Activated CD8-positive, alpha-beta T cell treated with anti-CD3 and anti-CD28 coated beads for 36 hours (primary cell): Measurements from ENCODE around the gene AGK. TPM values are rescaled to one million over a fixed set of nuclear protein-coding genes. Genes with fewer than 3 reads are reported as not detected.

Experiments
- ATAC-seq: fragments of 200-7000 bp; cut with Tn5 transposase; one replicate; pipeline ENCODE4 v1.10.0; 2021; ENCODE audit warnings: mild to moderate bottlenecking, moderate library complexity
- CTCF ChIA-PET: fragments of 350-600 bp; sonication (Branson Sonifier 250); formaldehyde crosslinking; loops from one replicate; lab custom pipeline; 2021; ENCODE audit warnings: antibody characterized with exemption; lab: Charles Lee
- POLR2A ChIA-PET: fragments of 350-600 bp; sonication (Branson Sonifier 250); formaldehyde crosslinking; loops from one replicate; lab custom pipeline; 2021; ENCODE audit warnings: antibody characterized with exemption; lab: Charles Lee
- DNase-seq: peaks from one replicate; pipeline ENCODE4 v3.0.0-alpha.2; 2020
- H3K27ac Mint-ChIP-seq: one replicate; pipeline ENCODE4 v1.8.0; 2021; ENCODE audit warnings: mild to moderate bottlenecking, mixed read lengths
- H3K27me3 Mint-ChIP-seq: one replicate; pipeline ENCODE4 v1.8.0; 2021; ENCODE audit warnings: mixed read lengths
- H3K36me3 Mint-ChIP-seq: one replicate; pipeline ENCODE4 v1.8.0; 2021; ENCODE audit warnings: low read depth, mixed read lengths
- H3K4me1 Mint-ChIP-seq: one replicate; pipeline ENCODE4 v1.8.0; 2021; ENCODE audit warnings: low read depth, mixed read lengths
- H3K4me3 Mint-ChIP-seq: one replicate; pipeline ENCODE4 v1.8.0; 2021; ENCODE audit warnings: mild to moderate bottlenecking, moderate library complexity, mixed read lengths
- H3K9me3 Mint-ChIP-seq: one replicate; pipeline ENCODE4 v1.8.0; 2021; ENCODE audit warnings: mixed read lengths
- intact Hi-C: fragments of 100-400 bp; cut with micrococcal nuclease; formaldehyde crosslinking; loops from one replicate; pipeline ENCODE4 v1.10.0; 2022
- total RNA-seq, 2 experiments: library from RNA; stranded (reverse); gene quantifications; one replicate each; pipeline ENCODE4 v1.2.3, GENCODE V29; 2021
- TF ChIP-seq, protein P1 (sequence below): fragments of 200-600 bp; IDR thresholded peaks from one replicate; pipeline ENCODE4 v1.8.0; 2022; ENCODE audit warnings: antibody characterized with exemption, mild to moderate bottlenecking

AGK gene
- total RNA-seq, 2 experiments from 2014 or later = 70.1 to 73.7 TPM

DNA sequence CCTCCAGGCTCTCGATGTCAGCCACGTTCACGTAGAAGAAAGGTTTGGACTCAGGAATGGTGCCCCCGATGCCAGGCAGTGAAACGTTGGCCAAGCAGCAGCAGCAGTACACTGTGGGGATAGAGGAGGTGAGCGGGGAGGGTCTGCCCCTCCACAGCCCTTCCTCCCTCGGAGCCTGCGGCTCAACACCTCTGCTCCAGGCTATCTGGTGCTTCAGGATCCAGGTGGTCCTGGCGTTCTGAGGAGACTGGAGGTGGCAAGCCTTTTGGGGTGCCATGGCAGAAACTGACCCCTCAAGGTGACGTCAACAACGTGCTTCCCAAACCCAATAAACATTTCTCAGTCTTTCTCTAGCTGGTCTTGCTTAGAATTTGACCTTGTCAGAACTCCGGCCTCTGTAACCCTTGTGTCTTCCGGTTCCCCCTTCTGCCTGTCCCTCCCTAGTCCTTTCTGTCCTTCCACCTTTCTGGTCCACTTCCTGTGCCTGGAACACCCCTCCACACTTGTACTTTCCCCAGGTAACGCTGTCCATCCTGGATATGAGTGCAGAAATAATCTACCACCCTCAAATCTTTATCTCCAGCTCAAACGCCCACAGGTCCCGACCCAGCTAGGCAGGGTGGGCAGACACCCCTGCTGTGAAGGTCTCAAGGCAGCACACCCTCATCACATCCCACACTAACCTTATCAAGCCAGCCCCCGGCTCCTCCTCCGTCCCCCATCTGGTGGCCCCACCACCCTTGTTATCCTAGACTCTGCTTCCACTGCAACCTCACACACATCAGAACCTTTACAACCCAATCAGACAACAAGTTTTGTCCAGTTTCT lies 114.2 kb downstream of the AGK start:
- Mint-ChIP-seq H3K4me1 (peaks cover 10% of the 10 kb centered on the region), H3K36me3 (peaks cover 22% of the 10 kb centered on the region), H3K9me3 (no peaks in the 10 kb centered on the region), H3K27ac (peak overlapping the region; percentile 68), H3K4me3 (no peak overlapping the region), H3K27me3 (no peaks in the 10 kb centered on the region)
- intact Hi-C loops = no loop called here
- ChIA-PET POLR2A (no interaction called here), CTCF (interaction anchor here (2.8 kb wide), 1 partner anchor 10 kb away, joined by 9 read pairs; no protein-coding TSS in a partner anchor)
- DNase-seq (no peak), ATAC-seq (no peak)
- TF ChIP-seq, protein P1, sequence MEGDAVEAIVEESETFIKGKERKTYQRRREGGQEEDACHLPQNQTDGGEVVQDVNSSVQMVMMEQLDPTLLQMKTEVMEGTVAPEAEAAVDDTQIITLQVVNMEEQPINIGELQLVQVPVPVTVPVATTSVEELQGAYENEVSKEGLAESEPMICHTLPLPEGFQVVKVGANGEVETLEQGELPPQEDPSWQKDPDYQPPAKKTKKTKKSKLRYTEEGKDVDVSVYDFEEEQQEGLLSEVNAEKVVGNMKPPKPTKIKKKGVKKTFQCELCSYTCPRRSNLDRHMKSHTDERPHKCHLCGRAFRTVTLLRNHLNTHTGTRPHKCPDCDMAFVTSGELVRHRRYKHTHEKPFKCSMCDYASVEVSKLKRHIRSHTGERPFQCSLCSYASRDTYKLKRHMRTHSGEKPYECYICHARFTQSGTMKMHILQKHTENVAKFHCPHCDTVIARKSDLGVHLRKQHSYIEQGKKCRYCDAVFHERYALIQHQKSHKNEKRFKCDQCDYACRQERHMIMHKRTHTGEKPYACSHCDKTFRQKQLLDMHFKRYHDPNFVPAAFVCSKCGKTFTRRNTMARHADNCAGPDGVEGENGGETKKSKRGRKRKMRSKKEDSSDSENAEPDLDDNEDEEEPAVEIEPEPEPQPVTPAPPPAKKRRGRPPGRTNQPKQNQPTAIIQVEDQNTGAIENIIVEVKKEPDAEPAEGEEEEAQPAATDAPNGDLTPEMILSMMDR = no peak

DNA sequence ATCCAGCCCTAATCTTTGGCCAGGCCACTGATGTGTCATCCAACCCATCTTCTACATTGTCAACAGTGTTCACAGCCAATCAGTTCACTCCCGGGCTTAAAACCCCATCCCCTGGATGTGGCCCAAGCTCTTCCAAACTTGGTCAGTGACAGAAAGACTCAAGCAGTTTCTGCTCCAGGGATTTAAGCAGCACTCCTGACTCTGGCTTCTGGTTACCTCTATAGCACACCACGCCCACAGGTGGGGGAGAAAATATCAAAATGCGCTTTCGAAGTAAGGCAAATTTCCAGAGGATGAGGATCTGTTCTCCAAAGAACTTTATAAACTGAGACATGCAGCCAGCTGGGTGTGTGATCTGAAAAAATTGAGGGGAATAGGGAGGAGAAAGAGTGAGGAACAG lies 114.9 kb downstream of the AGK start:
- POLR2A ChIA-PET = no interaction called here

DNA sequence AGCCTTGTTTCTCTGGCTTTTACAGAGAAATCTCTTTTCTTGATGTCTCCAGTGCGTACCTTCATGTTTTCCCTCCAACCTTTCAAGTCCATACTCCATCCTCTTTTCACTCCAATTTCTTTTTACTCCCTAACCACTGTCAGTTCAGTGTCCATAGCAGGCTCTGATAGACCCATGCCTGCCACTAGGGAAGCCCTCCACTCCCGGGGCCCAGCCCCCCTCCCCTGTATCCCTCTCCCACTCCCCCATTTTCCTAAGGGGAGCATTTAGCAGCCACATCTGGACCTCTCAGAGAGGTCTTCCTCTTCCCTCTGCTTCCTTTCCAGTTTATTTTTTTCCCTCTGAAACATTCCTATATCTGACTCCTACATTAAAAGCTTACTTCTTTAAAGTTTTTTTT lies 117.6 kb downstream of the AGK start:
- TF ChIP-seq, protein P1 = no peak
- peaks cover 5% of the 10 kb centered on the region for H3K4me1 Mint-ChIP-seq
- H3K27ac Mint-ChIP-seq = peak overlapping the region; percentile 7
- H3K36me3 Mint-ChIP-seq = peaks cover 16% of the 10 kb centered on the region
- no peaks in the 10 kb centered on the region for H3K27me3 Mint-ChIP-seq
- H3K9me3 Mint-ChIP-seq = no peaks in the 10 kb centered on the region
- ChIA-PET POLR2A (no interaction called here), CTCF (interaction anchor here (1.5 kb wide), 1 partner anchor 14 kb away, joined by 6 read pairs; no protein-coding TSS in a partner anchor)
- intact Hi-C loops = no loop called here
- no peak overlapping the region for H3K4me3 Mint-ChIP-seq
- DNase-seq (no peak), ATAC-seq (no peak)

More for the DNA sequence above, 114.9 kb downstream of the AGK start:
- TF ChIP-seq, protein P1 = no peak
- Mint-ChIP-seq H3K27me3 (no peaks in the 10 kb centered on the region), H3K27ac (peak overlapping the region; percentile 68), H3K4me3 (no peak overlapping the region), H3K36me3 (peaks cover 19% of the 10 kb centered on the region), H3K4me1 (peaks cover 10% of the 10 kb centered on the region), H3K9me3 (no peaks in the 10 kb centered on the region)
- CTCF ChIA-PET = interaction anchor here (1.7 kb wide), 1 partner anchor 12 kb away, joined by 6 read pairs; no protein-coding TSS in a partner anchor
- ATAC-seq (no peak), DNase-seq (no peak)
- intact Hi-C loops = no loop called here

DNA sequence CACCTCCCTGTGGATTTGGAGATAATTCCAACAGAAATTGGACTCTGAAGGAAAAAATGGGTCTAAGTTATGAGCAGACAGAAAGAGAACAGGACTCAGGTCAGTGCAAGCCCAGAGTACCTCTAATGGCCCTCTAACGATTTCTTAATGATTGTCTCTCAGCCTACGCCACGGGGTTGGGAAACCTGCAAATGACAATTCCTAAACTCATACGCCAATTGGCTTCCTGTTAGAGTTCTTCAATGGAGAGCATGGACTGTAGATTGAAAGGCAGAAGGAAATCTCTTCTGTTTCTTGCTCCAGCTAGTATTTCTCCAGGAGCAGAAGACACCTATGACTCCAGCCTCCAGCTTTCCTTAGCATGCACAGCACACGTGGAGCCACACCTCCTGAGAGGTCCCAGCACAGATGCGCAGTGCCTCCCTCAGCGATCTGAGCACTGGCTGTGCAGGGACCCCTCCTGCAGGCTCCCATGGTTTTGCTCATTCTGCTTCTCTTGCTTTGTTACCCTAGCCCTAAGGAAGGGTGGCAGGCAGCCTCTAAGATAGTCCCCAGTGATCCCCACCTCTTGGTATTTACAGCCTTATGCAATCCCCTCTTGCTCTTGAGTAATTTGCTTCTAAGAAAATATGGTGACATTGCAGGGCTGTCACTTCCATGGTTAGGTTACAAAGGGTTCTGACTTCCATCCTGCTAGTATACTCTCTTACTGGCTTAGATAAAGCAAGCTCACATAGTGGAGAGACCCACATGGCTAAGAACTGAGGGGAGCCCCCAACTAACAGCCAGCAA lies 120.7 kb downstream of the AGK start:
- Mint-ChIP-seq H3K4me1 (peaks cover 15% of the 10 kb centered on the region), H3K9me3 (no peaks in the 10 kb centered on the region), H3K36me3 (peaks cover 14% of the 10 kb centered on the region), H3K4me3 (no peak overlapping the region), H3K27me3 (no peaks in the 10 kb centered on the region), H3K27ac (peak overlapping the region; percentile 38)
- ATAC-seq (no peak), DNase-seq (no peak)
- intact Hi-C loops = no loop called here
- CTCF ChIA-PET = interaction anchor here (1.1 kb wide), 1 partner anchor 138 kb away, joined by 3 read pairs; no protein-coding TSS in a partner anchor
- POLR2A ChIA-PET = interaction anchor here (1.0 kb wide), 1 partner anchor 11 kb away, joined by 3 read pairs; no protein-coding TSS in a partner anchor
- TF ChIP-seq, protein P1 = no peak
